Measurements from ENCODE around the gene CCDC27.

Gene CCDC27

DNA sequence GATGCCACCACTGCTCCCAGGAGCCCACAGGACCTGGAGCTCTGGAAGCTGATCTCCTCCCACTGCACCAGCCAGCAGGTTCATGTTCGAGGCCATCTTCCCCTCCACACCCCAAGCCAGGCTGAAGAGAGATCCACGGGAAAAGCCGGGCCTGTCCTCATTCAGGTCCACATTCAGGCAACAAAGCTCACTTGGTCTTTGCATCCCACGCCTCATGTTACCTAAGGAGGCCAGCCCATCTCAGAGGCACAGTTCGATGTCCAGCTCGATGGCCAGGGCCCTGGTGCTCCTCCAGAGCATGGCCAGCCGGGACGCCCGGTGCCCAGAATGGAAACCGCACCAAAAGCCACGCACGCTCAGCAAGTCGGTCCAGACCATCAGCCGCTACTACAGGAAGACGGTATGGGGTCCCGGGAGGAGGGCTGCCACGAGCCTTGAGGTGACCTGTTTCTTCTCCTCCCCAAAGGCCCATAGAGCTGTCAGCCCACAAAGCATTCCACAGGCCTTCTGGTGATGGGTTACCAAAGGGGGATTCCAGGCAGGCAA lies at the start of gene CCDC27:
Gene CCDC27, plus strand, starts transcription at position 51 of the 546 bp plus-strand sequence. Its CDS starts 32 bp downstream, at position 83.
- no peak for DNase-seq

DNA sequence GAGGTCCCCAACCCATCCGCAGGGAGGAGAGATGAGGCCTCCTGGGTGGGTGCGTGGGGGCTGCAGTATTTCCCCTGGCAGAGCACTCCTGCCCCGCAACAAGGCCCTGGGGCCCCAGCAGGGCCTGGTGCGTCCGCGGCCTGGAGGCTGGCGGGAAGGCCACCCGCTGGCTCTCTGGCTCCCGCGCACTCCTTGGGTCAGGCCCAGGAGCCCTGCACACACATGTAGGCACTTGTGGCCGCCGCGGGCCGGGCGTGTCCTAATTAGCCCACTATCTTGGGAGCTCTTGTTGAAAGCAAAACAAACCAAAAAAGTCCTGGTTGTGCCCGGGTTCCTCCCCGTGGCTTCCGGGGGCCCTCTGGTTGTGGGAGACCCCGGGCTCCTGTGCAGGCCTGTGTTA lies 49.7 kb upstream of the CCDC27 start:
- DNase-seq, result no peak

- DNase-seq, result no peak
Observed at GRCh38 chr1:3702990-3703728, 49.1 kb upstream of the CCDC27 start.

- no peak for DNase-seq
Observed at GRCh38 chr1:3703786-3704371, 48.4 kb upstream of the CCDC27 start.

GRCh38 chr1:3705341-3705950 lies 46.8 kb upstream of the CCDC27 start:
- DNase-seq, result no peak

DNA sequence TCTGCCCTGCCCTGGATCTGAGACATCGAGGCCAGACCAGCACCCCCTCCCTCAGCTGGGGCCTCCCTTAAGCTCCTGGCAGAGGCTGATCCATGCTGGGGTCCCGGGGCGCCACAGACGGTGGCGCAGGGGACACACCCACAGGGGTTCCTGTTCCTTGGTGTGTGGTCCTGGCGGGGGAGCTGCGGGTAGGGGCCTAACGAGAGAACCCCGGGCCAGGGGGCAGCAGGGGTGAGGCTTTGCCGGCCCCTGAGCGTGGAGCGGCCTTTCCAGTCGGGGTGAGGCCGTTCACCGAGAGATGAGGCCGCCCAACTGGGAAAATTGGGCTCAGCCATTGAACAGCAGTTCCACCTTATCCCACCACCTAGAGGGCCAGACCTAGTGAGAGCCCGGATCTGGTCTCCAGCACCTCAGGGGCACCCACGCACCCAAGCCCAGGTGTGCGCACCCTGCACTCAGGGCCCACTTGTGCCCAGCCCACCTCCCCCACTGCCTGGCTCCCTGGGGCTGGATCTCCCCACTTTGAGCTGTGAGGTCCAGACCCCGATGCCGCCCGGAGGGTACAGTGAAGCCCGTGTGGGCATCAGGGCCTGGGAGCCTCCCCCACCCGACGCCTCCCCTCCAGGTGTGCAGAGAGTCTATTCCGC lies 45.5 kb upstream of the CCDC27 start:
- no peak for DNase-seq

- no peak for DNase-seq
Observed at GRCh38 chr1:3707298-3707938, 44.8 kb upstream of the CCDC27 start.

- no peak for DNase-seq
Observed at GRCh38 chr1:3707939-3708328, 44.3 kb upstream of the CCDC27 start.

DNA sequence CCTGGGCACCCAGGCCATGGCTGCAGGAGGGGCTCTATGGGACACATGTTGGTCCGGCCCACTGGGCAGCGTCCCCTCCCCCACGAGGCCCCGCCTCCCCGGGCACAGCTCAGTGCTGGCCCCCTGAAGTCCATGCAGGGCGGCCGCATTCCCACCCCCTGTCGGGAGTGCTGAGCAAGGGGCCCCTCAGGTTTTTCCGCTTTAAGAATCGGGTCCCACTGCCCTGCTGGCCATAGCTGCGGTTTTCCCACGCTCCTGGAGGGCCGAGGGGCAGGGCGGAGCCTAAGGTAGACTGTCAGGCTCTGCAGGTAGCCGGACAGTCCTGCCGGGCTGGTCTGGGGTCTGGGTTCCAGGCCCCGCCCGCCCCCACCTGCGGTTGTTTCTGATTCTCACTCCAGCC lies 43.5 kb upstream of the CCDC27 start:
- DNase-seq, result no peak

DNA sequence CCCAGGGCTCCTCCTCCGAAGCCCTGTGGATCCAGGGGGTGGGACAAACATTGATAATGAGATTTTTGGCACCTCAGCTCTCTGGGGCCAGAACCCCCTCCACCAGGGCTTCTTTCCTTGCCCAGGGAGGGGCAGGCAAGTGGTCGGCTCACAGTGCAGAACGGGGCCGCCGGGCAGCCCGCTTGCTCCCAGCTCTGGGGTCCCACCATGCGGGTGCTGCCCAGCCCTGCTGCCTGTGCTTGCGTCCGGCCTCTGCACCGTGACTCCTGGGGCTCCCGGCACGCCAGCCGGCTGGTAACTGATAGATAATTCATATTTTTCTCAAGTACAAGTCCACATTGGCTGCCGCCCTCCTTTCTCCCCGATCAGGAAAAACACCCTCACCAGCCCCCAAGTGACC lies 42.0 kb upstream of the CCDC27 start:
- no peak for DNase-seq

DNA sequence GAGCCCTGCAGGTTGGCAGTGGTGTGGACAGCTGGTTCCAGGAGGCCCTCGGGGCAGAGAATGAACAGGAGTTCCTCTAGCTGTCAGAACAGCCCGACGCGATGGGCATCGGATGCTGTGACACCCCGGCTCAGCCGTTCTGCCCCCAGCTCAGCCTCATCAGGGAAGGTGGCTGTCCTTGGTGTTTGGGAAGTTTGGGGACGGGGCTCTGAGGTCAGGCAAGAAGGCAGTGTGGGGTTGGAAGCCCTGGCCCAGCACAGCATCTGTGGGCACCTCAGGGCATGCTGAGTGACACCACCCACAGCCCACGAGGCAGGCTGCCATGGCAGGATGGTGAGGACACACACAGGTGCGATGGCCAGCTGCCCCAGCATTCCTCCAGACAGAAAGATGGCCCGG lies 40.9 kb upstream of the CCDC27 start:
- no peak for DNase-seq

DNA sequence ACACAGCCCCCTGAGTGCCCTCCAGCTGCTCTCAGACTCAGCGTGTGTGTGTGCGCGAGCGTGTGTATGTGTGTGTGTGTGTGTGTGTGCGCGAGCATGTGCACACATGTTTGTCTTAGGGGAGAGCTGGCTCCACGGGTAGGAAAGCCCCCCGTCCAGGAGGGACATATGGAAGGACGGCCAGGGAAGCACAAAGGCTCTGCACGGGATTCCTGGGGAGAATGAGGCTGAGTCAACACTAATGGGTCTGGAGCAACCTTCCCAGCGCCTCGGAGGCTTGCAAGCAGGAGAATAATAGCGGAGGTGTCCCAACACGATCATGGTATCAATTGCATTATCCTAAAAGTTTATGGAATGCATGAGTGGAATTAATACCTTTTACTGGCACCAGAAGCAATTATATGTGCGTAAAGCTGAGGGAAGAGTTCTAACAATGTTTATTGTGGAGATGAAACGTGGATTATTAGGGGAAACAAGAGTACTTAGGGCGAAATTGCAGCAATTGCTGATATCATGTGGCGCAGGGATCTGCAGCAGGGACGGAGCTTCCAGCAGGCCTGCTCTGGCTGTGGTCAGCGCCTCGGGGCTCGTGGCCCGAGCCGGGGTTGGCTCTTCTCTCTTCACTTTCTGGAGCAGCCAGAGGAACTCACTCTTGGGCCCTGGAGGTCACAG lies 40.3 kb upstream of the CCDC27 start:
- DNase-seq, result no peak

DNA sequence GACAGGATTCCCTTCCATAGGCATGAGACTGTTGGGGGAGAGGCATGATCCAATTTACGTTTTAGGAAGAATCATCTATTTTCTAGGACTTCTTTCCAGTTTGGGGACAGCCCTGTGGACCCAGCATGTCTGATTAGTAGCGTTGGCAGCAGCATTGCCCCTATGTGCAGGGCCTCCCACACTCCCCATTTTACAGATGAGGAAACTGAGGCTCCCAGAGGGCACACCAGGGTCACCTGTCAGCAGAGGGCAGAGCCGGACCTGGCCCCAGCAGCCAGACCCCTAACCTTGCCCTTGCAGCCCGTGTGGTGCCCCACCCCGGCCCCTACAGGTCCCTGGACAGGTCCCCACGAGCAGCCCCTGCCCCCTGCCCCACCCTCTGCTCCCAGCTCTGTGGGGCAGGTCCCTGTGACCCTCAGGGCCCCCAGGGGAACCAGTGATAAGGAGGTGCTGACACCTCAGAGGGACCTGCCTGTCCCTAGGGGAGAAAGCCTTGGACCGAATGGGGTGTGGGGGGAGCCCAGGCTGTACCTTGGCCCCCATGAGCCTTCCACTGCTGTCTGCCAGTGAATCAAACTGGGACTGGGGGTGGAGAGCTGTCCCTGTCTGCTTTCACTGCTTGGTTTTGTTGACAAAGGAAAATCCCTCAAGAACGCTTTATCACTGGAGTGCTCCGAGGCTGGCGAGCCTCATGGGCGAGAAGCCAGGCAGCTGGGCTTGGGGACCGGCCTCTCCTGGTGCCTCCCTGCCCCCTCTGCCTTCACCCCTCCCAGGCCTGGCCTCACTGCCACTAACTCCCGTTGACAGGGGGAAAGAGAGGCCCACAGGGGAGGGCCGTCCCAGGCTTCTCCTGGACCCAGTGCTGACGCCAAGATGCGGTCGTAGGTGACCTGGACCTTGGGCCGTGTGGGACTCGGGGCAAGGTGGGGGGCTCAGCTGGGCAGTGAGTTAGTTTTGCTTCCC lies 39.4 kb upstream of the CCDC27 start:
- DNase-seq, result peak; percentile 82

DNA sequence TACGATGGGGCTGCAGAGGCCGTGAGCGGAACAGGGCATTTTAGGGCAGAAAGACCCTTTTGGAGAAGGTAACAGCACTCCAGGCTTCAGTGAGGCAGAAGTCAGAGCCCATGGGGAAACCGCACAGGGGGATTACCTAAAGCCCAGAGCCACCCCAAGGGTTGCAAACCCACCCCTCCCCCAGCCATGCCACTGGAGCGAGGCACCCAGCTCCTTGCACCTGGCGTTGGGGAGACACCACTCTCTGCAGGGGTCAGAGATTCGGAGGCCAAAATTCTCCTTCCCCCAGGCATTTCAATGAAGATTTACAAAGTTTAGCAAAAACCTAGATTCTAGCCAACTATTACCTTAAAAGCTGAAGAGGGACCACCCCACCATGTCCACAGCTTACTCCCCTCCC lies 38.4 kb upstream of the CCDC27 start:
- DNase-seq, result no peak

DNA sequence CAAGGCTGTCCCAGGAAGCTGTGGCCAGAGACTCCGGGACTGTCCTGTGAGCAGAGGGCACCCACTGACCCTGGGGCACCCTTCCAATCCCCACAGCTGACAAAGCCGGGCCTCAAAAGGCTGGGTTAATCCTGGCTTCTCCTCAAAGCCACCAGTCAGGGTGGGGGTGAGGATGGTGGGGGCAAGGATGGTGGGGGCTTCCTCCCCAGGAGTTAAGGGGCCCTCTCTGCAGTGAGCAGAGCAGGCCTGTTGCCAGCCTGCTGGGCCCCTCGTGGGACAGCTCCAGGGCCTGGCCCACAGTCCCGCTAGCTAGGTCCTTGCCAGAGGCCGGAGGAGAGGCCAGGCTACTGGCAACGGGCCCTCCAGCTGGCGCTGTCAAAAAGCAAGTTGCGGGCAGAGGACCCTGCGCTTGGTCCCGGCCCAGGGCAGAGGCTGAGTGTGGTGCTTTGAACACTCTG lies 37.9 kb upstream of the CCDC27 start:
- DNase-seq, result peak; percentile 95

DNA sequence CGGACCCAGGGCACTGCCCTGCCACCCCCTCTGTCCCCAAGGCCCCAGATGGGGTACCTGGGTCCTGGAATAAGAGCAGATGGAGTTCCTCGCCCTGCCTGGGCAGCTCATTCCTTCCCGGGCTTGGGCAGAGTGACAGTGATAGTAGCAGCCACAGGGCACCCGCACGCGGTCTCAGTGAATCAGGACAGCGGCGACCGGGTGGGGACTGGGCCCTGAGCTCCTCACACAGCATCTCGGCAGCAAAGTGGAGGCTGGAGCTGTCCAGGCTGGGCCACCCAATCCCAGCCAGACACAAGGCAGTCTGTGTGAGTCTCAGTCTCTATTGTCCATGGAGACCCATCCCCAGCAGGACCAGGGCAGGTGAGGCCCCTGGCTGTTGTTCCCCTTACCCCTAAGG lies 37.4 kb upstream of the CCDC27 start:
- DNase-seq, result peak; percentile 9

DNA sequence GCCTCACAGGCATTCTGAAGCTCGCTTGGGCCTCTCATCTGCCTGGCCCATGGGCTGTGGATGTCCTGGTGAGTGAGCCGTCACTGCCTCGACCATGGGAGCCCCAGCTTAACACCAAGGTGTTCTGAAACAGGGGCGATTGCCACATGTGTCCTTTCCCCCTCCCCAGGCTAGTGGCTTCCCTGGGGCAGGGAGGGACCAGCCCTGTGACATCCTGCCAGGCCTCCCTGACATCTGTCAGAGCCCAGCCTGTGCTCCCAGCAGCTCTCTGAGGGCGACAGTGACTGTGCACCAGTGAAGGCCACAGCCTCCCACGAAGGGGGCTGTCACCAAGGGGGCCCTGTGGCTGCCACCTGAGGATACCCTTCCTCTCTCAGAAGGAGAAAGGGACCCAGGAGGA lies 35.9 kb upstream of the CCDC27 start:
- DNase-seq, result no peak

DNA sequence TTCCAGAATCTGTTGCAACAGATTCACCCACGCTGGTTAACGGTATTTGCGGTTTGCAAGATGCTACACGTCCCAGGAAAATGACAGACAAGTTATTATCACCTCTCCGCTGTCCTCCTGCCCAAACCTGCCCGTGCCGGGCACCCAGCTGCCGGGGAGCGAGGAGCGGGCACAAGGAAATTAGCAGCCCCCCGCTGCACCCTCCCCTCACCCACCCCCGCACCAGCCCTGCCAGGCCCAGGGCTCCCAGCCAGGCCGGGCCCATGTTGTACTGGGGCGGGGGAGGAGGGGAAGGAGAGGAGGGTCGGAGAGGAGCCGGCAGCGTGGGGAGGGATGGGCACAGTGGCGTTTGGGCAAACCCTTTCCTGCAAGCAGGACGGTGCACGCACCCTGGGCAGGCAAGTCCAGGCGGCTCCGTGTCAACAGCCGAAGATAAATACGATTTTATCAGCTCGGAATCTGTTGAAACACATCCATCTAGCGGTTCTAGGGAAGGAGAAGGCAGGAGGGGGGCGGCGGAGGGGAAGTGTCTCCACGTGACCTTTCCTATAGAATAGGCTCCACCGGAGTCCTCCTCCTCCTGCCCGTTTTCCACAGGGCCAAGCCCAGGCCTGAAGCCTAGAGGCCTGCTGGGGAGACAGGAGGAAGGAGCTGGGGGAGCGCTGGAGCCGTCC lies 35.1 kb upstream of the CCDC27 start:
- no peak for DNase-seq

DNA sequence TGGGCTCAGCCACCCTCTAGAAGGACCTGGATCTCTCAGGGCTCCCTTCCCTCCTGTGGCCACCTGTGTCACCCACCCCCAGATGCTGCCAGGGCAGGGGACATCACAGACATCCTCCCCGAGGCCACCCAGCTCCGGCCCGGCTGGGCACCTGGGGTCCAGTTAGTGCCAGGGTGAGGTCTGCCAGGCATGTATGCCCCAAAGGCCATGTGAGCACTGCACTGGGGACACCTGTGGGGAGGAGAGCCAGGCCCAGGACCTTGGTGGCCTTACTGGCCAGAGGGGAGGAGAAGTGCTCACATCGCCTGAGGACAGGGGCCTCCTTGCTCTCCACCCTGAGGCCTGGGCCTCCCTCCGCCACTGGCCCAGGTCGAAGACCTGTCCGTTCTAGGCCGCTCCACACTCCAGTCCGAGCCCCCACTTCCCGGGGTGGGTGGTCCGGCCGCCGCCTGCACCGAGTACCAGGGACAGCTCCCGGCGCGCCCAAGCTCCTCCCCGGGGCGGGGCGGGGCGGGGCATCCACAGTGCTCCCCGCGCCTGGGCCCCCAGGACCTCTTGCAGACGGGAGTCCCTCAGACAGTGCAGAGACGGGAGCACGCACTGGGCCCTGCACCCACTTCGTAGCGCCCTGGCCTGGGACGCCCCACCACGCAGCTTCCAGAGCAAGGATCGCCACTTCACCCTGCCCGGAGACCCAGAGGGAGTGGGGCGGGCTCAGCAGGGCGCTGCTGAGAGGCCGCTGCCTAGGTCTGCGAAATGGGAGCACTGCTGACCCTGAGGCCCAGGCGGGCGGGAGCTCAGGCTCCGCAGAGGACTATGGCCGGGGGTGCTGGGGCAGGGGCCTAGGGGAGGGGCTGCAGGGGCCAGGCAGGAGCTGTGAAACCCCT lies 34.3 kb upstream of the CCDC27 start:
- no peak for DNase-seq

DNA sequence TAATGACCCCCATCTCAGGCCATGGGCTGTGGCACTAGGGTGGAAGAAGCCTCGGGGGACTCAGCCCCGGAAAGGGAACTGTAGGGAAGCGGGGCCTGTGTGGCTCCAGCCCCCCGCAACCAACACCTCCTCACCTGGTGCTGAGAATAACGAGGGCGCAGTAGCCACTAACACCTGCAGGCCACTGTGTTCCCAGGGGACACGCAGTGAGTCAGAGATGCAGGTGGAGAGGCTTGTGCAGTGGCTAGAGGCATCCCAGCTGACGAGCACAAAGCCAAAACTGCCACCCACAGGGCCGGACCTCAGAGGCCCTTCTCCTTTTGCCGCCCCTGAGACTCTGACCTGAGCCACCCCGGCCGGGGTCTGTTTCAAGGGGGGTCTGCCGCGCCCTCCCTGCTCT lies 33.5 kb upstream of the CCDC27 start:
- DNase-seq, result no peak
